Stimulated activated CD8-positive, alpha-beta memory T cell treated with anti-CD3 and anti-CD28 coated beads, Interleukin-15, amount 100 ng/mL, for 4 hours (primary cell): ENCODE measurements around the gene ZNF425.
"Not testable (repeated sequence)": the region's sequence is repeated elsewhere in the genome, so short reads cannot be mapped to it uniquely, and the experiment has no call there.

ENCODE experiments used
- DNase-seq, 2 donors: peaks; one replicate each; pipeline ENCODE4 v3.0.0-alpha.2; 2020; ENCODE audit warnings: low read depth in 2 of 2

The ZNF425 gene

GRCh38 chr7:149125863-149126661, at the start of gene ZNF425:
Gene ZNF425 (minus strand): TSS chr7:149126324. CDS start chr7:149126213, 111 bp downstream.
- peak; percentile 81 to 92 for DNase-seq

GRCh38 chr7:149175150-149175549, 49.0 kb upstream of the ZNF425 start:
- no peak for DNase-seq

GRCh38 chr7:149172534-149172920, 46.4 kb upstream of the ZNF425 start:
- no peak for DNase-seq

- DNase-seq, result no peak
Measured at GRCh38 chr7:149171892-149172533, 45.9 kb upstream of the ZNF425 start.

- DNase-seq, result no peak
Measured at GRCh38 chr7:149166630-149167352, 40.7 kb upstream of the ZNF425 start.

- DNase-seq, result no peak
Measured at GRCh38 chr7:149166142-149166541, 40.0 kb upstream of the ZNF425 start.

- no peak for DNase-seq
Measured at GRCh38 chr7:149161241-149161848, 35.2 kb upstream of the ZNF425 start.

GRCh38 chr7:149156898-149157297, 30.8 kb upstream of the ZNF425 start:
- no peak for DNase-seq

- DNase-seq, result no peak
Measured at GRCh38 chr7:149154056-149154455, 27.9 kb upstream of the ZNF425 start.

- no peak for DNase-seq
Measured at GRCh38 chr7:149153346-149153745, 27.2 kb upstream of the ZNF425 start.

- no peak for DNase-seq
Measured at GRCh38 chr7:149150981-149151380, 24.9 kb upstream of the ZNF425 start.

GRCh38 chr7:149147752-149148653, 21.9 kb upstream of the ZNF425 start:
- DNase-seq, result peak; percentile 31 to 51

GRCh38 chr7:149147072-149147751, 21.1 kb upstream of the ZNF425 start, which contains the start of gene ZNF398:
Gene ZNF398 (plus strand): TSS chr7:149147453. CDS start chr7:149147743, 290 bp downstream.
- DNase-seq, result peak; percentile 53 to 70

GRCh38 chr7:149145031-149145845, 19.1 kb upstream of the ZNF425 start:
- DNase-seq, result no peak

GRCh38 chr7:149144436-149144922, 18.4 kb upstream of the ZNF425 start:
- DNase-seq, result not testable (repeated sequence)

- DNase-seq, result no peak
Measured at GRCh38 chr7:149141893-149142292, 15.8 kb upstream of the ZNF425 start.

- DNase-seq, result no peak
Measured at GRCh38 chr7:149140831-149141230, 14.7 kb upstream of the ZNF425 start.

GRCh38 chr7:149136118-149136517, 10.0 kb upstream of the ZNF425 start:
- no peak for DNase-seq

GRCh38 chr7:149133028-149133710, 7.0 kb upstream of the ZNF425 start:
- no peak for DNase-seq
